ENCODE results near the gene LRMDA. TPM values are rescaled to one million over a fixed set of nuclear protein-coding genes. Genes with fewer than 3 reads are reported as not detected.

LRMDA gene
- total and polyA plus RNA-seq, 2 of the 8 experiments (the other 6 are each of a cell fraction or from before 2014, with no cell fraction given) = 0.86 to 2.8 TPM

- no peak overlapping the region for H2AFZ ChIP-seq (ENCODE audit: low read length)
- no peaks in the 10 kb centered on the region for H3K4me1 ChIP-seq (replicated peaks in 1 of 4; ENCODE audit: control insufficient read depth in 3 of 4, insufficient read depth in 4 of 4, low read length in 3 of 4)
- no peak overlapping the region for H4K91ac ChIP-seq (replicated peaks; ENCODE audit: insufficient read length, low read length)
- no peak overlapping the region for H3K23ac ChIP-seq (ENCODE audit: insufficient read length)
- H3K4me2 ChIP-seq (ENCODE audit: insufficient read depth in 1 of 2, low read depth in 2 of 2, low read length in 2 of 2) = no peak overlapping the region
- no peak overlapping the region for H2BK20ac ChIP-seq (ENCODE audit: low read length)
- ChIA-PET POLR2A (ENCODE audit: partially characterized antibody) (no interaction called here), CTCF (ENCODE audit: partially characterized antibody) (interaction anchor here (0.7 kb wide), 1 partner anchor 226 kb away, joined by 3 read pairs; no protein-coding TSS in a partner anchor)
- no peak overlapping the region for H2BK15ac ChIP-seq (ENCODE audit: low read length)
- no peaks in the 10 kb centered on the region for H3K79me1 ChIP-seq (ENCODE audit: low read depth, low read length)
- H3K4me3 ChIP-seq (ENCODE audit: extremely low read depth in 1 of 4, insufficient read depth in 2 of 4, low read depth in 3 of 4, low read length in 4 of 4) = no peak overlapping the region
- H4K20me1 ChIP-seq (replicated peaks in 1 of 2; ENCODE audit: control insufficient read depth in 1 of 2, insufficient read depth in 2 of 2, low read length in 2 of 2) = no peaks in the 10 kb centered on the region
- no peak overlapping the region for H4K8ac ChIP-seq (ENCODE audit: extremely low read depth, insufficient read depth, low read length)
- no peak overlapping the region for H3K27ac ChIP-seq (ENCODE audit: low read depth, low read length)
- no peak overlapping the region for H3K14ac ChIP-seq (ENCODE audit: insufficient read length)
- no peaks in the 10 kb centered on the region for H3K23me2 ChIP-seq (ENCODE audit: low read depth, low read length)
- no peak overlapping the region for H3K18ac ChIP-seq (ENCODE audit: extremely low read depth, low read length)
- H3K79me2 ChIP-seq (ENCODE audit: control insufficient read depth in 1 of 2, insufficient read depth in 2 of 2, low read length in 2 of 2) = no peaks in the 10 kb centered on the region
- no peak overlapping the region for H3K56ac ChIP-seq (replicated peaks; ENCODE audit: insufficient read length, low read depth, low read length)
- H4K5ac ChIP-seq (ENCODE audit: insufficient read length, low read depth, low read length) = no peak overlapping the region
- H2AK5ac ChIP-seq (ENCODE audit: low read depth, low read length) = no peak overlapping the region
- H3K4ac ChIP-seq (replicated peaks; ENCODE audit: insufficient read length, low read depth, low read length) = no peak overlapping the region
- no peaks in the 10 kb centered on the region for H3K27me3 ChIP-seq (replicated peaks in 1 of 4; ENCODE audit: control insufficient read depth in 3 of 4, extremely low read depth in 1 of 4, insufficient read depth in 3 of 4, low read length in 3 of 4)
- no peaks in the 10 kb centered on the region for H3K9me3 ChIP-seq (ENCODE audit: insufficient read depth in 2 of 2, low read depth in 1 of 2, low read length in 1 of 2)
- TF ChIP-seq TAF7 (optimal IDR thresholded peaks at IDR 0.05; ENCODE audit: borderline replicate concordance, low read depth, low read length) (no peak), JUND (IDR thresholded peaks at IDR 0.05; ENCODE audit: low read length) (no peak), BCL11A (IDR thresholded peaks at IDR 0.05; ENCODE audit: low read depth in 2 of 2, low read length in 2 of 2) (no peak), SIN3A (conservative IDR thresholded peaks at IDR 0.05 in 1 of 2, IDR thresholded peaks at IDR 0.05 in 1 of 2; ENCODE audit: low read depth in 1 of 2, low read length in 2 of 2) (no peak)
- DNase-seq (ENCODE audit: low read depth in 1 of 2, low spot score in 2 of 2) (no peak), FAIRE-seq (no peak)
- H2BK5ac ChIP-seq (ENCODE audit: low read depth, low read length) = no peak overlapping the region
- no peak overlapping the region for H2BK12ac ChIP-seq (ENCODE audit: low read depth, low read length)
- no peak overlapping the region for H2BK120ac ChIP-seq (replicated peaks; ENCODE audit: low read depth, low read length)
- no peak overlapping the region for H3K9ac ChIP-seq (replicated peaks in 1 of 4; ENCODE audit: extremely low read depth in 1 of 4, low read depth in 3 of 4, low read length in 3 of 4)
- no peaks in the 10 kb centered on the region for H3K36me3 ChIP-seq (ENCODE audit: control insufficient read depth in 2 of 4, insufficient read depth in 4 of 4, low read length in 3 of 4)
- 95% methylated on average over 5 of the region's 5 CpGs; no CpG with 5 or more reads in 1 of the 2 experiments for WGBS, 2 experiments (ENCODE audit: extremely low coverage in 1 of 2, insufficient coverage in 1 of 2, insufficient read length in 1 of 2, insufficient replicate concordance in 2 of 2, low coverage in 1 of 2, low lambda C conversion rate in 2 of 2, missing lambda C conversion rate in 1 of 2)
Measured at GRCh38 chr10:76541852-76542251, 1110.4 kb downstream of the LRMDA start.
